Hepatic stellate cell (primary cell): ENCODE data around the gene OR9A4.
"Not testable (repeated sequence)": the region's sequence is repeated elsewhere in the genome, so short reads cannot be mapped to it uniquely, and the experiment has no call there.

ENCODE experiments used
- DNase-seq: peaks from one replicate; pipeline ENCODE4 v3.0.0; 2011; ENCODE audit warnings: low spot score

OR9A4 gene, protein sequence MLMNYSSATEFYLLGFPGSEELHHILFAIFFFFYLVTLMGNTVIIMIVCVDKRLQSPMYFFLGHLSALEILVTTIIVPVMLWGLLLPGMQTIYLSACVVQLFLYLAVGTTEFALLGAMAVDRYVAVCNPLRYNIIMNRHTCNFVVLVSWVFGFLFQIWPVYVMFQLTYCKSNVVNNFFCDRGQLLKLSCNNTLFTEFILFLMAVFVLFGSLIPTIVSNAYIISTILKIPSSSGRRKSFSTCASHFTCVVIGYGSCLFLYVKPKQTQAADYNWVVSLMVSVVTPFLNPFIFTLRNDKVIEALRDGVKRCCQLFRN

GRCh38 chr7:141916099-141916498 is at the start of gene OR9A4:
Gene OR9A4 (plus strand): TSS chr7:141916399. CDS start chr7:141918876, 2,477 bp downstream.
- DNase-seq, result no peak

- no peak for DNase-seq
Measured at GRCh38 chr7:141866974-141867373, 49.2 kb upstream of the OR9A4 start.

- no peak for DNase-seq
Measured at GRCh38 chr7:141872931-141873330, 43.3 kb upstream of the OR9A4 start.

- DNase-seq, result no peak
Measured at GRCh38 chr7:141874787-141875186, 41.4 kb upstream of the OR9A4 start.

DNA sequence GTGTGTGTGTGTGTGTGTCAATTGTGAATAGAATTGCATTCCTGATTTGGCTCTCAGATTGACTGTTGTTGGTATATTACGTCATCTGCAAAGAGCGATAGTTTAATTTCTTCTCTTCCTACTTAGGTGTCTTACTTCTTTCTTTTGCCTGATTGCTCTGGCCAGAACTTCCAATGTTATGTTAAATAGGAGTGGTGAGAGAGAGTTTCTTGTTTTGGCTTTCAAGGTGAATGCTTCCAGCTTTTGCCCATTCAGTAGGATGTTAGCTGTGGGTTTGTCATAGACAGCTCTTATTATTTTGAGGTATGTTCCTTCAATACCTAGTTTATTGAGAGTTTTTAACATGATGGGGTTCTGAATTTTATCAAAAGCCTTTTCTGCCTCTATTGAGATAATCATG is 40.7 kb upstream of the OR9A4 start:
- no peak for DNase-seq

DNA sequence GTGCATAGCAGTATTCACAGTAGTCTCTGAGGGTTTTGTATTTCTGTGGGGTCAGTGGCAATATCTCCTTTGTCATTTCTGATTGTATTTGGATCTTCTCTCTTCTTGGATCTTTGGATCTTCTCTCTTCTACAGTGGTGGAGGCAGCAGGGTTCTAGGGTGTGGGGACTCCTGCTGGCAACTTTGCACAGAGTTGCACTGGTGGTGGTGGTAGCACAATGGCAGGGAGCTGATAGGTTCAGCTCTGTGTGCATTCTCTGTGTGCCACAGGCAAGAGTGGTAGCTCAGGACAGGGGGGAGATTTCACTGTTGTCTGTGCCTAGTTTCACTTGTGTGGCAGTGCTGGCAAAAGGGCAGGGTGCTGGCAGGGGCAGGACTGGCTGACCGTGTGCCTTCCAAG is 39.8 kb upstream of the OR9A4 start:
- DNase-seq, result no peak

GRCh38 chr7:141877365-141877764 is 38.8 kb upstream of the OR9A4 start:
- DNase-seq, result no peak

DNA sequence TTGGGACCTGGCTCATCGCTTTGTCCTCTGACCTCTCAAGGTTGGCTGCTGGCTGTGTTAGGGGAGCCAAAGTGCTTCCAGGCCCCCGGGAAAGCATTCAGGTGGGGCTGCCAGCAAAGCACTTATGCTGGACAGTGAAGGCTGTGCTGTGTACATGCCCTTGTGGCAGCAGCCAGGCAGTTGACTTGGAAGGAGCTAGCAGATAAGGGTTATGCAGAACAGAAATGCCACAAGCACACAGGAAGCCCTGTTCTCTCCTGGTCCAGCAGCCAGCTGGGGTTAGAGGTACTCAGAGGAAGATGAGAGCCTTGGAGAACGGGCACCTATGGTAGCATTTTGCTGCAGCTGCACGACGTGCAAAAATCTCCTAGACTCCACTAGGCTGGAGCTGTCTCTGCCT is 35.2 kb upstream of the OR9A4 start:
- no peak for DNase-seq

GRCh38 chr7:141884539-141885225 is 31.5 kb upstream of the OR9A4 start:
- no peak for DNase-seq

DNA sequence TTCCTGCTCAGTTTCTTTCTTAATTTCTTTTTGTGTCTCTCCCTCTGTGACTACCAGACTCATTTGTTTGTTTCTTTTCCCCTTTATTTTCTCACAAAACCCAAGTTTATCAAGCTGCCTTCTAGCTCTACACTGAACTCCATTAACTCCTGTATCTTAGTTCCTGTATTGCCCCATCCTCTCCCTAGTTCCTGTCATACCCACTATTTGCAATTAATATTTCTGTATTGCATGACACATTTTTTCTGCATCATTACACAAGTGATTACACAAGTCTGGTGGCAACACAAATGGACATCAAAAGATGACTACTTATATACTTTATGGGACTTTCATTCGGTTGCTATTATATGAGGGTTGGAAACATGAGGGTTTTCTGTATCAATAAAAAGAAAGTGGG is 26.9 kb upstream of the OR9A4 start:
- no peak for DNase-seq

GRCh38 chr7:141891336-141891735 is 24.9 kb upstream of the OR9A4 start:
- DNase-seq, result no peak

DNA sequence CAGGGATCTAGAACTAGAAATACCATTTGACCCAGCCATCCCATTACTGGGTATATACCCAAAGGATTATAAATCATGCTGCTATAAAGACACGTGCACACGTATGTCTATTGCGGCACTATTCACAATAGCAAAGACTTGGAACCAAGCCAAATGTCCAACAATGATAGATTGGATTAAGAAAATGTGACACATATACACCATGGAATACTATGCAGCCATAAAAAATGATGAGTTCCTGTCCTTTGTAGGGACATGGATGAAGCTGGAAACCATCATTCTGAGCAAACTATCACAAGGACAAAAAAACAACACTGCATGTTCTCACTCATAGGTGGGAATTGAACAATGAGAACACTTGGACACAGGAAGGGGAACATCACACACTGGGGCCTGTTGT is 16.8 kb upstream of the OR9A4 start:
- DNase-seq, result not testable (repeated sequence)

DNA sequence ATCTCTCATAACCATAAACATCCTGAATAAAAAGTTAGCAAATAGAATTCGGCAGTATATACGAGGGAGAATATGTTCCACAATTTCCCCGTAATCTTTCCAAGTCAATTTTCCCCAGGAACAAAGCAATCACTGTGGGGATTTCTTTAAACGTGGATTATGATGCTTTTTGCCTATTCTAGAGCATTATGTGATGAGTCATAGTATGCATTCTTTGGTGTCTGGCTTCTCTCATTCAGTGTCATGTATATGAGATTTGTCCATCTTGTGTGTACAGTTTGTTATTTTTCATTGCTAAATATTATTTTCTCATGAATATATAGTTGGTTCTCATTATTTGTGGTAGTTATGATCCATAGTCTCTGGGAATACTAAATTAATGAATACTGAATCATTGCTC is 9.9 kb upstream of the OR9A4 start:
- DNase-seq, result no peak

- DNase-seq, result no peak
Measured at GRCh38 chr7:141911391-141911790, 4.8 kb upstream of the OR9A4 start.

GRCh38 chr7:141915565-141915964 is 634 bp upstream of the OR9A4 start:
- DNase-seq, result no peak

- no peak for DNase-seq
Measured at GRCh38 chr7:141920281-141920680, 4.1 kb downstream of the OR9A4 start.

DNA sequence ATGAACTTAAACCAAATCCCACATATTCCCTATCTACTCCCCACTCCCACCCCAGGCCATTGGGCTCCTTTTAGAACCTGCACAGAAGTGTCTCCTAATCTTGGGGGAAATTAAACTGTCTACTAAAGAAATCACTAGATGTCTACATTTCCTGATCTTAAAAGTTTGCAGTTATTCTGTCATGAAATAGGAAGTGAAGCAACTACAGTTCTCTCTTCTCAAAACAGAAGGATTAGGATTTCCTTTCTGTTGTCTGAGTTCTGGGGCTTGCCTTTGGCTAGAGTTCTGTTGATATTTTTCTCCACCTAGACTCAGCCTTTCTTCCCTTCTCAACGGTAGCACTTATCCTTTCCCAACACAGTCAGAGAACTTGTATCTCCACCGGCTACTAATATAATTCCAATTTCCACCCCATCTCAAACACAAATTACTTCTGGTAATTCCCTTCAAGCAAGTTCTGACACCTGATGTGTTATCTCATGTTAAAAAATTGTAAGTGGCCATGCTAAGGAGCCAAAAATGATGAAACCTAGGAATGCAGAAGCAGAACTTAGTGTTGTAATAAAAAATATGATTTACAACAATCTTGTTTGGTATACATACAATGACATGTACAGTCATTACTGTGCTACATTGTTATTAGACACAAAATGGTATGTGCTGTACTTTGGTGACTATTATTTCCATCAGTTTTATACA is 12.1 kb downstream of the OR9A4 start:
- no peak for DNase-seq

DNA sequence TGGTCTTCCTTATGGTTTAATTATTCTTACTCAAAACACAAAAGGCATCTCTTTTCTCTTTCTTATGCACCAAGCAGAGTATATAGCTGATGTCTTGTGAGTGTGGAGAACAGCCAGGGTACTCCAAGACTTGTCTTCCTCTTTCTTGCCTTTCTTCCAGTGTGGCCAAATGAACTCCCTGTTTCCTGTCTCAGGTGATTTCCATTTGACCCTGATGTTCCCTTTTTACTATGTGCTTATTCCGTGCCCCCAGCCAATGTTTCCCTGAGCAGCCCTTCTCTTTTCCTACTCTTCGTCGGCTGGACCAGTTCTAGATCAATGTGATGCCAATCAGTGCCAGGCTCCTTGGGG is 12.6 kb downstream of the OR9A4 start:
- DNase-seq, result no peak

DNA sequence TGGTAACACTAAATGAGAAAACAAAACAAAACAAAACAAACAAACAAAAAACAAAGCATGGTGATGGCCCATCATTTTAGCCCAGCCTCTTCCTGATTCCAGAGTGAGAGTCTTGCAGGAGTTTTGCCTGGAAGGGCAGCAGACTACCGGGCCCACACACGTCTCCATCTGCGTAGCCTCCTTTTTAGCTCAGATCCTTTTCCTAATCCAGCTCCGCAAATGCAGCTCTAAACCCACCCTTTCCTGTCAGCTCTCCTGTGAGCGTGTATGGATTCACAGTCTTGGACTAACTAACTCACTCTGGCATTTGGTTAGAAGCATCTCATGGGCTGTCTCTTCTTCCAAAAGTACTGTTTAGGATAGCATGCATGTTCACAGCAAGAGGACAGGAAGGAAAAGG is 14.0 kb downstream of the OR9A4 start:
- no peak for DNase-seq

DNA sequence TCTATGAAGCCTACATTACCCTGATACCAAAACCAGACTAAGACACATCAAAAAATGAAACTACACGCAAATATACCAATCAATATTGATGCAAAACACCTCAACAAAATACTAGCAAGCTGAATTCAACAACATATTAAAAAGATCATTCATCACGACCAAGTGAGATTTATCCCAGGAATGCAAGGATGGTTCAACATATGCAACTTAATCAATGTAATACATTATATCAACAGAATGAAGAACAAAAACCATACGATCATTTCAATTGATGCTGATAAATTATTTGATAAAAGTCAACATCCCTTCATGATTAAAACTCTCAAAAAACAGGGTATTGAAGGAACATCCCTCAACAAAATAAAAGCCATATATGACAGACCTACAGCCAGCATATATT is 24.9 kb downstream of the OR9A4 start:
- no peak for DNase-seq

DNA sequence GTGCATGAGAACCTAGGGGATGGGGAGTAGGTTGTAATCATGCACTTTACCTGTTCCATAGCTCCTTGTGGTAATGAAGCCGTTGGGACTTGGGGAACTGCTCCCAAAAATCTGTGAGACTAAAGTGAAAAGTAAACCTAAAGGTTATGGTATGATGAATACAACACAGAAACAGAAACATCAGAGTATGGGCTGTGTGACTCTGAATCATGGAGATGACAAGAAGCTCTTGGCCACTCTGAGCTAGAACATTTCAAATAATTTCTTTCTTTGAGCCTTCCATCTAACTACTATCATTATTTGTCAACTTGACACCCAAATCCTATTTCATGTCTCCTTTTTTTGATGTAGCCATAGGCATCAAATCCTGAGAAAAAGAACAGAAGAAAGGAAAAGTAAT is 27.6 kb downstream of the OR9A4 start:
- no peak for DNase-seq

DNA sequence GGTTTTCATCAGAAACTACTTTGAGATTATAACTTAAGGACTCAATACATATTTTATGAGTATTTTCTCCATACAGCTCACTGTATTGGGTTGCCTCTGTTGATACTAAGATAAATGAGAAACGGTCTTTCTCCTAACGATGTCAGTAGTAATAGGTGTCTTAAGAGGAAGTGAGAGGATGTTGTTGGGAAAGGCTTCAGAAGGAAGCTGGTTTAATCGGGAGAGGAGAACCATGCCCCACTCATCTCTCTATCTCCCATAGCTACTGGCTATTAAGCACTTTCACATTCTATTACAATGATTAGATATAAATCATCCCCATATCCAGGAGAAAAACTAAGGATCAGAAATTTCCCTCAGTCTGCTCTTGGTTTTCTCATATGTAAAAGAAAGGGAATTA is 28.6 kb downstream of the OR9A4 start:
- DNase-seq, result no peak

- no peak for DNase-seq
Measured at GRCh38 chr7:141945356-141945755, 29.2 kb downstream of the OR9A4 start.
